HCT116 (cell line): ENCODE results near the gene SPDYE2. TPM values are rescaled to one million over a fixed set of nuclear protein-coding genes. Genes with fewer than 3 reads are reported as not detected.
"Not testable (repeated sequence)": the region's sequence is repeated elsewhere in the genome, so short reads cannot be mapped to it uniquely, and the experiment has no call there.

Experiments
- ATAC-seq: fragments of 200-7000 bp; cut with Tn5 transposase; 2 replicates; pipeline ENCODE4 v1.9.1; 2020; ENCODE audit warnings: mild to moderate bottlenecking, moderate library complexity
- BruUV-seq: library from RNA; stranded (reverse); fragments of 400-500 nt; replicated peaks from 2 replicates; lab custom pipeline; 2021; lab: Mats Ljungman, UMichigan
- CTCF ChIA-PET: fragments of 300-600 bp; sonication (Branson Sonifier 250); formaldehyde crosslinking; loops from one replicate; lab custom pipeline; 2021; ENCODE audit warnings: antibody characterized with exemption; lab: Charles Lee
- POLR2A ChIA-PET: fragments of 300-600, 350-600 bp; sonication (Branson Sonifier 250); formaldehyde crosslinking; loops from one replicate; lab custom pipeline; 2021; ENCODE audit warnings: antibody characterized with exemption; lab: Charles Lee
- RAD21 ChIA-PET, 2 experiments: fragments of 300-600 bp; sonication (Branson Sonifier 250); formaldehyde crosslinking; loops; one replicate each; lab custom pipeline; 2023; ENCODE audit warnings: low total read pairs in 2 of 2; ENCODE audit not compliant: uncharacterized antibody in 2 of 2, unreplicated experiment in 2 of 2, low non-redundant PET in 1 of 2; lab: Charles Lee
- DNase-seq: peaks from one replicate; pipeline ENCODE4 v3.0.0-alpha.2; 2010; ENCODE audit warnings: low read depth, low spot score
- H2AFZ ChIP-seq: fragments of 200-600 bp; shearing (Covaris generic), sonication (generic); 2 replicates; pipeline ENCODE4 v1.6.1; 2017; ENCODE audit warnings: low read depth, mixed run types, mixed read lengths, antibody characterized with exemption, low read length; ENCODE audit not compliant: poor library complexity, severe bottlenecking
- H3K27ac ChIP-seq: 2 replicates; pipeline ENCODE4 v1.5.1; 2012; ENCODE audit warnings: low read depth, low read length
- H3K27me3 ChIP-seq: fragments of 200-600 bp; sonication (generic); 2 replicates; pipeline ENCODE4 v1.6.1; 2016; ENCODE audit warnings: mixed run types, low read length, mixed read lengths; ENCODE audit not compliant: insufficient read depth
- H3K36me3 ChIP-seq, 2 experiments: fragments of 200-500 bp in 1 of 2; fragments of 200-600 bp in 1 of 2; sonication (Bioruptor generic) in 1 of 2; sonication (generic) in 1 of 2; 2 replicates each; pipeline versions ENCODE4 v1.5.1 to v1.6.1; 2014 to 2016; ENCODE audit warnings: low read length in 2 of 2, inconsistent platforms in 1 of 2, mixed read lengths in 1 of 2, mixed run types in 1 of 2; ENCODE audit not compliant: insufficient read depth in 2 of 2, control insufficient read depth in 1 of 2
- H3K4me1 ChIP-seq, 2 experiments: fragments of 200-600 bp in 1 of 2; sonication (generic) in 1 of 2; 2 replicates each; pipeline versions ENCODE4 v1.5.1 to v1.6.1; 2012 to 2017; ENCODE audit warnings: low read length in 2 of 2, inconsistent platforms in 1 of 2, mild to moderate bottlenecking in 1 of 2, mixed read lengths in 1 of 2, mixed run types in 1 of 2, moderate library complexity in 1 of 2; ENCODE audit not compliant: insufficient read depth in 2 of 2, control insufficient read depth in 1 of 2
- H3K4me2 ChIP-seq: fragments of 200-600 bp; sonication (generic); 2 replicates; pipeline ENCODE4 v1.6.1; 2017; ENCODE audit warnings: mixed run types, low read length, mixed read lengths
- H3K4me3 ChIP-seq, 2 experiments: fragments of 200-600 bp in 1 of 2; sonication (generic) in 1 of 2; replicated peaks in 1 of 2; 2 replicates each; pipeline ENCODE4 v1.5.1; 2011 to 2016; ENCODE audit warnings: low read length in 2 of 2, control low read depth in 1 of 2, low read depth in 1 of 2, mild to moderate bottlenecking in 1 of 2, mixed read lengths in 1 of 2, mixed run types in 1 of 2
- H3K79me2 ChIP-seq: fragments of 200-600 bp; sonication (generic); 2 replicates; pipeline ENCODE4 v1.6.1; 2017; ENCODE audit warnings: mild to moderate bottlenecking, mixed run types, low read length, moderate library complexity, mixed read lengths; ENCODE audit not compliant: insufficient read depth
- H3K9ac ChIP-seq: fragments of 200-600 bp; sonication (generic); 2 replicates; pipeline ENCODE4 v1.6.1; 2016; ENCODE audit warnings: low read length, mixed read lengths
- H3K9me2 ChIP-seq: fragments of 200-600 bp; sonication (generic), shearing (Covaris generic); 2 replicates; pipeline ENCODE4 v1.6.1; 2017; ENCODE audit warnings: mixed run types, mild to moderate bottlenecking, moderate library complexity; ENCODE audit not compliant: insufficient read depth
- H3K9me3 ChIP-seq, 2 experiments: fragments of 200-500 bp in 1 of 2; fragments of 200-600 bp in 1 of 2; sonication (Bioruptor generic) in 1 of 2; sonication (generic) in 1 of 2; 2 replicates each; pipeline ENCODE4 v1.6.1; 2014 to 2017; ENCODE audit warnings: low read length in 2 of 2, mixed read lengths in 2 of 2, inconsistent platforms in 1 of 2, low read depth in 1 of 2, mild to moderate bottlenecking in 1 of 2, mixed run types in 1 of 2, moderate library complexity in 1 of 2; ENCODE audit not compliant: control insufficient read depth in 1 of 2, insufficient read depth in 1 of 2
- H4K20me1 ChIP-seq: fragments of 200-600 bp; sonication (generic), shearing (Covaris generic); 2 replicates; pipeline ENCODE4 v1.6.1; 2017; ENCODE audit warnings: mixed run types, mild to moderate bottlenecking, moderate library complexity; ENCODE audit not compliant: insufficient read depth
- intact Hi-C: fragments of 100-400 bp; cut with micrococcal nuclease; formaldehyde crosslinking; loops from 2 replicates; pipeline ENCODE4 v1.10.0; 2022
- total RNA-seq: library from RNA; stranded (reverse); gene quantifications from one replicate; pipeline ENCODE4 v1.2.1, GENCODE V29; 2021; ENCODE audit not compliant: unreplicated experiment

SPDYE2 gene
- total RNA-seq, 1 experiment from 2014 or later, result not detected

DNA sequence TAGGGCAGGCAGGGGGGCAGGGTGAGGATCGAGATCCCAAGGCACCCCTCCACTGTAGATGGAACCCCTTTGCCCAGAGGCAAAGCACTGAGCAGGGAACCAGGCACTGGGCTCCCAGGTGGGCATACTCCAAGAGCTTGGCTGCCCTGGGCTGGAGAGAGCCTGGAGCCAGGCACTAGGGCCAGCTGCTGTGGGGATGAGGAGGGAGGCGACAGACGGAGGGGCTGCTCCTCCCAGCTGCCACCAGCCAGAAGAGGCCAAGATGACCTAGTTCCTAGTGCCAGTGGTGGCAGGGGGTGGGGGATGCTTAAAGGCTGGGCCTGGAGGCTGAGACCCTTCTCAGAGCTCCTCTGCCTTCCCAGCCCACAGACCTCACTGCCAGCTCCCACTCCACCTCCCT lies 35.1 kb upstream of the SPDYE2 start:
- DNase-seq, H3K27ac ChIP-seq, ATAC-seq, BruUV-seq, CTCF ChIA-PET, H3K4me1 ChIP-seq, H3K79me2 ChIP-seq, H3K36me3 ChIP-seq, H3K9ac ChIP-seq, RAD21 ChIA-PET, H3K27me3 ChIP-seq, POLR2A ChIA-PET, intact Hi-C loops, H3K4me2 ChIP-seq, H4K20me1 ChIP-seq, H3K9me2 ChIP-seq, H3K4me3 ChIP-seq, H2AFZ ChIP-seq, H3K9me3 ChIP-seq: not testable (repeated sequence)

GRCh38 chr7:102516951-102517350 lies 34.1 kb upstream of the SPDYE2 start:
- H3K9ac ChIP-seq, H3K36me3 ChIP-seq, POLR2A ChIA-PET, H3K4me1 ChIP-seq, H3K79me2 ChIP-seq, H3K27ac ChIP-seq, H4K20me1 ChIP-seq, ATAC-seq, H3K27me3 ChIP-seq, CTCF ChIA-PET, H2AFZ ChIP-seq, BruUV-seq, H3K9me3 ChIP-seq, H3K9me2 ChIP-seq, intact Hi-C loops, DNase-seq, H3K4me3 ChIP-seq, H3K4me2 ChIP-seq, RAD21 ChIA-PET: not testable (repeated sequence)

- H3K27me3 ChIP-seq, H3K9me2 ChIP-seq, H3K4me1 ChIP-seq, H3K4me2 ChIP-seq, H3K36me3 ChIP-seq, POLR2A ChIA-PET, H3K9me3 ChIP-seq, H4K20me1 ChIP-seq, H2AFZ ChIP-seq, H3K9ac ChIP-seq, BruUV-seq, RAD21 ChIA-PET, H3K79me2 ChIP-seq, DNase-seq, CTCF ChIA-PET, intact Hi-C loops, H3K4me3 ChIP-seq, H3K27ac ChIP-seq: not testable (repeated sequence)
- ATAC-seq, result peak; percentile 99
Measured at GRCh38 chr7:102517550-102518147, 33.4 kb upstream of the SPDYE2 start, which contains the start of gene RASA4B. Gene RASA4B, minus strand, starts transcription at chr7:102517777. Its CDS starts 67 bp downstream, at chr7:102517710.

DNA sequence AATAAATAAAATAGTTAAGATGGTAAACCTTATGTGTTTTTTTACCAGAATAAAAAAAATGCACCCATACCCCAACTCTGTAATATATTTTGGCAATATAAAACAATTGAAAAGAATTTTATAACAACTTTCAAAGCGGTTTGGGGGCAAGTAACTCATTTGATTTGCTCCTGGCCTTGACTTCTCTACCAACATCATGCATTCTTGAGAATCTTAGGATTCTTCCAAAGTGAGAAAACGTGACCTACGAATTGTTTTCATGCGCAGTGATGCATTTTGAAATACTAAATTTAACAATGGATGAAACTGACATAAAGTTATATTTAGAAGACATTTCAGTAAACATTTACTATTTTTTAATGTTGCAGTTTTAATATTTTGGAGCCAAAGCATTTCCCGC lies 30.2 kb upstream of the SPDYE2 start:
- H3K36me3 ChIP-seq, H3K27me3 ChIP-seq, H3K9ac ChIP-seq, BruUV-seq, ATAC-seq, CTCF ChIA-PET, RAD21 ChIA-PET, H3K9me3 ChIP-seq, H2AFZ ChIP-seq, H3K4me2 ChIP-seq, H4K20me1 ChIP-seq, H3K9me2 ChIP-seq, POLR2A ChIA-PET, intact Hi-C loops, H3K4me3 ChIP-seq, H3K4me1 ChIP-seq, H3K79me2 ChIP-seq, DNase-seq, H3K27ac ChIP-seq: not testable (repeated sequence)
